Measurements from ENCODE around the gene DCLK1.

DNA sequence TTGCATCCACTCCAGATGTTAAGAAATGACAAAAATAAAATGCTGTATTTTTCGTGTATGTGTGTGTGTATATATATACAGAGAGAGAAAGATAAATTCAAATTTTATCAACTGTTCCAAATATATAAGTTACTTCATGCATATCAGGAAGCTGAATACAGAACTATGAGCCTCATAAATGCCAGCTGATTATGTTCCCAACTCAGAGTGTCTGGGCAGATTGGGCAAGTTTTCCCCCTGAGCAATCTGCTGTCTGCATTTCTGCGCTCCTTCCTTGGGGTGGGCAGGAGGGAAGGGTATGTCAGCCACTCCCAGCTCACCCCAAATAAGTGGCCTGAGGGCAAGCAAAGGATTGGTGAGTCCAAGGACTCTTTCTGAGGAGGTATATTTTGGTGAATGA lies 154.1 kb downstream of the DCLK1 start:
- TF ChIP-seq POLR2A (IDR thresholded peaks at IDR 0.05): no peak
- TF ChIP-seq, protein P1, sequence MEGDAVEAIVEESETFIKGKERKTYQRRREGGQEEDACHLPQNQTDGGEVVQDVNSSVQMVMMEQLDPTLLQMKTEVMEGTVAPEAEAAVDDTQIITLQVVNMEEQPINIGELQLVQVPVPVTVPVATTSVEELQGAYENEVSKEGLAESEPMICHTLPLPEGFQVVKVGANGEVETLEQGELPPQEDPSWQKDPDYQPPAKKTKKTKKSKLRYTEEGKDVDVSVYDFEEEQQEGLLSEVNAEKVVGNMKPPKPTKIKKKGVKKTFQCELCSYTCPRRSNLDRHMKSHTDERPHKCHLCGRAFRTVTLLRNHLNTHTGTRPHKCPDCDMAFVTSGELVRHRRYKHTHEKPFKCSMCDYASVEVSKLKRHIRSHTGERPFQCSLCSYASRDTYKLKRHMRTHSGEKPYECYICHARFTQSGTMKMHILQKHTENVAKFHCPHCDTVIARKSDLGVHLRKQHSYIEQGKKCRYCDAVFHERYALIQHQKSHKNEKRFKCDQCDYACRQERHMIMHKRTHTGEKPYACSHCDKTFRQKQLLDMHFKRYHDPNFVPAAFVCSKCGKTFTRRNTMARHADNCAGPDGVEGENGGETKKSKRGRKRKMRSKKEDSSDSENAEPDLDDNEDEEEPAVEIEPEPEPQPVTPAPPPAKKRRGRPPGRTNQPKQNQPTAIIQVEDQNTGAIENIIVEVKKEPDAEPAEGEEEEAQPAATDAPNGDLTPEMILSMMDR (IDR thresholded peaks at IDR 0.05): no peak

All from body of pancreas (tissue), 4 donors.